Keratinocyte (primary cell): ENCODE results near the gene SNCG.

Experiments used
- EZH2 ChIP-seq: IDR thresholded peaks from one replicate; pipeline ENCODE4 v1.6.1; 2012; ENCODE audit warnings: inconsistent platforms, mild to moderate bottlenecking, low read length, moderate library complexity
- TF ChIP-seq, protein P1 (sequence below), 3 experiments: IDR thresholded peaks in 1 of 3; conservative IDR thresholded peaks in 1 of 3; optimal IDR thresholded peaks in 1 of 3; 2 replicates in 2 of 3; 3 replicates in 1 of 3; pipeline versions ENCODE3 to v1.5.1; 2011; ENCODE audit warnings: low read length in 3 of 3, mild to moderate bottlenecking in 3 of 3, moderate library complexity in 2 of 3, control low read depth in 1 of 3, inconsistent platforms in 1 of 3; ENCODE audit not compliant: insufficient read depth in 2 of 3; ENCODE audit errors: extremely low read depth in 1 of 3

GRCh38 chr10:86957471-86958115 is 806 bp upstream of the SNCG start, which contains the start of gene MMRN2:
- TF ChIP-seq, protein P1, sequence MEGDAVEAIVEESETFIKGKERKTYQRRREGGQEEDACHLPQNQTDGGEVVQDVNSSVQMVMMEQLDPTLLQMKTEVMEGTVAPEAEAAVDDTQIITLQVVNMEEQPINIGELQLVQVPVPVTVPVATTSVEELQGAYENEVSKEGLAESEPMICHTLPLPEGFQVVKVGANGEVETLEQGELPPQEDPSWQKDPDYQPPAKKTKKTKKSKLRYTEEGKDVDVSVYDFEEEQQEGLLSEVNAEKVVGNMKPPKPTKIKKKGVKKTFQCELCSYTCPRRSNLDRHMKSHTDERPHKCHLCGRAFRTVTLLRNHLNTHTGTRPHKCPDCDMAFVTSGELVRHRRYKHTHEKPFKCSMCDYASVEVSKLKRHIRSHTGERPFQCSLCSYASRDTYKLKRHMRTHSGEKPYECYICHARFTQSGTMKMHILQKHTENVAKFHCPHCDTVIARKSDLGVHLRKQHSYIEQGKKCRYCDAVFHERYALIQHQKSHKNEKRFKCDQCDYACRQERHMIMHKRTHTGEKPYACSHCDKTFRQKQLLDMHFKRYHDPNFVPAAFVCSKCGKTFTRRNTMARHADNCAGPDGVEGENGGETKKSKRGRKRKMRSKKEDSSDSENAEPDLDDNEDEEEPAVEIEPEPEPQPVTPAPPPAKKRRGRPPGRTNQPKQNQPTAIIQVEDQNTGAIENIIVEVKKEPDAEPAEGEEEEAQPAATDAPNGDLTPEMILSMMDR (optimal IDR thresholded peaks at IDR 0.05 in 1 of 3, IDR thresholded peaks at IDR 0.05 in 1 of 3, conservative IDR thresholded peaks at IDR 0.05 in 1 of 3; ENCODE audit: extremely low read depth in 1 of 3, insufficient read depth in 2 of 3, low read length in 3 of 3): no peak
- TF ChIP-seq EZH2: no peak
